K562 (cell line): ENCODE measurements around the gene SCYL1. TPM values are rescaled to one million over a fixed set of nuclear protein-coding genes. Genes with fewer than 3 reads are reported as not detected.
A peak's percentile ranks its signal among the peaks of the same experiment; 100 is the strongest.

Experiments used
- ATAC-seq: fragments of 200-7000 bp; cut with Tn5 transposase; 3 replicates; pipeline ENCODE4 v1.9.1; 2020; ENCODE audit warnings: moderate library complexity
- BruUV-seq: library from RNA; stranded (reverse); fragments of 400-500 nt; replicated peaks from 2 replicates; lab custom pipeline; 2021; lab: Mats Ljungman, UMichigan
- CTCF ChIA-PET: fragments of 300-600 bp; formaldehyde crosslinking; extraction: SDS; loops from one replicate; lab custom pipeline; 2021; ENCODE audit warnings: low intra/inter-chr PET ratio; lab: Yijun Ruan, JAX
- POLR2A ChIA-PET: fragments of 300-600, 350-650 bp; sonication (Branson Sonifier 250); formaldehyde crosslinking; extraction: SDS; loops from one replicate; lab custom pipeline; 2021; ENCODE audit warnings: antibody characterized with exemption, inconsistent platforms; lab: Yijun Ruan, JAX
- DNase-seq, 4 experiments: peaks; one replicate each; pipeline versions ENCODE4 v3.0.0 to v3.0.0-alpha.2; 2011 to 2018; ENCODE audit warnings: low spot score in 3 of 4, mixed read lengths in 3 of 4; ENCODE audit errors: extremely low read depth in 1 of 4
- FAIRE-seq: peaks from 2 replicates; lab custom pipeline; 2011; peaks lifted over from hg19 to GRCh38; lab: Jason Lieb, UNC
- H2AFZ ChIP-seq: 2 replicates; pipeline ENCODE4 v1.6.0; 2011; ENCODE audit warnings: low read depth, low read length, control low read depth, inconsistent platforms
- H3K27ac ChIP-seq: fragments of 200-600 bp; 3 replicates; pipeline ENCODE4 v1.8.0; 2011; ENCODE audit warnings: low read depth, mild to moderate bottlenecking, control low read depth, inconsistent platforms, low read length, moderate library complexity, mixed read lengths; ENCODE audit errors: extremely low read depth
- H3K27me3 ChIP-seq, 2 experiments: fragments of 300-600 bp in 1 of 2; 2 replicates in 1 of 2; 3 replicates in 1 of 2; pipeline versions ENCODE4 v1.6.0 to v1.8.0; 2011; ENCODE audit warnings: inconsistent platforms in 2 of 2, low read length in 2 of 2, mild to moderate bottlenecking in 1 of 2, mixed read lengths in 1 of 2, moderate library complexity in 1 of 2; ENCODE audit not compliant: control insufficient read depth in 2 of 2, insufficient read depth in 2 of 2
- H3K36me3 ChIP-seq: fragments of 300-600 bp; 3 replicates; pipeline ENCODE4 v1.8.0; 2011; ENCODE audit warnings: mild to moderate bottlenecking, low read length, inconsistent platforms; ENCODE audit not compliant: control insufficient read depth, insufficient read depth
- H3K4me1 ChIP-seq, 2 experiments: fragments of 200-600 bp in 1 of 2; replicated peaks in 1 of 2; 2 replicates in 1 of 2; 3 replicates in 1 of 2; pipeline versions ENCODE4 v1.5.1 to v1.8.0; 2011; ENCODE audit warnings: inconsistent platforms in 2 of 2, low read length in 2 of 2, mild to moderate bottlenecking in 1 of 2, mixed read lengths in 1 of 2, moderate library complexity in 1 of 2; ENCODE audit not compliant: control insufficient read depth in 2 of 2, insufficient read depth in 2 of 2
- H3K4me2 ChIP-seq: 2 replicates; pipeline ENCODE4 v1.6.1; 2011; ENCODE audit warnings: low read length, control low read depth, inconsistent platforms, mixed read lengths; ENCODE audit not compliant: insufficient read depth
- H3K4me3 ChIP-seq: fragments of 200-600 bp; sonication (generic), shearing (Covaris generic); 2 replicates; pipeline ENCODE4 v1.5.1; 2016; ENCODE audit warnings: control low read depth, inconsistent platforms
- H3K79me2 ChIP-seq: fragments of 200-600 bp; 3 replicates; pipeline ENCODE4 v1.8.0; 2011; ENCODE audit warnings: low read length, inconsistent platforms; ENCODE audit not compliant: control insufficient read depth, insufficient read depth
- H3K9ac ChIP-seq, 2 experiments: 2 replicates each; pipeline versions ENCODE4 v1.6.0 to v1.6.1; 2011; ENCODE audit warnings: low read depth in 2 of 2, low read length in 2 of 2, control low read depth in 1 of 2, inconsistent platforms in 1 of 2, mild to moderate bottlenecking in 1 of 2, mixed read lengths in 1 of 2; ENCODE audit not compliant: insufficient read depth in 1 of 2
- H3K9me1 ChIP-seq: one replicate; pipeline ENCODE4 v1.6.0; 2011; ENCODE audit warnings: inconsistent platforms, mild to moderate bottlenecking, low read length, moderate library complexity; ENCODE audit not compliant: control insufficient read depth, insufficient read depth
- H3K9me3 ChIP-seq: replicated peaks from 2 replicates; pipeline ENCODE4 v1.5.1; 2011; ENCODE audit warnings: low read depth, low read length, inconsistent platforms; ENCODE audit not compliant: control insufficient read depth, insufficient read depth
- H4K20me1 ChIP-seq: replicated peaks from 2 replicates; pipeline ENCODE4 v1.6.1; 2011; ENCODE audit warnings: low read length, inconsistent platforms, mixed read lengths; ENCODE audit not compliant: control insufficient read depth, insufficient read depth
- BCOR ChIP-seq: fragments of 450-650 bp; IDR thresholded peaks from 2 replicates; pipeline ENCODE4 v1.6.1; 2016
- CTCF ChIP-seq, 3 experiments: IDR thresholded peaks in 2 of 3; conservative IDR thresholded peaks in 1 of 3; 2 replicates each; pipeline ENCODE4 v1.5.1; 2011 to 2012; ENCODE audit warnings: low read length in 3 of 3, mild to moderate bottlenecking in 3 of 3, control low read depth in 2 of 3, improper control_type of control experiment in 1 of 3, inconsistent platforms in 1 of 3, low read depth in 1 of 3, mixed read lengths in 1 of 3, moderate library complexity in 1 of 3; ENCODE audit not compliant: insufficient read depth in 2 of 3
- FIP1L1 ChIP-seq: fragments of 200-400 bp; formaldehyde crosslinking; IDR thresholded peaks from 2 replicates; pipeline ENCODE4 v1.6.1; 2018; ENCODE audit warnings: mild to moderate bottlenecking, low read depth, low read length; ENCODE audit not compliant: poor library complexity, severe bottlenecking
- GTF2F1 ChIP-seq: IDR thresholded peaks from 2 replicates; pipeline ENCODE4 v1.6.1; 2011; ENCODE audit warnings: low read depth, low read length, improper control_type of control experiment
- HMGXB4 ChIP-seq: sonication (generic); formaldehyde crosslinking; IDR thresholded peaks from 2 replicates; pipeline ENCODE4 v1.8.1; 2023; ENCODE audit warnings: mild to moderate bottlenecking, missing genetic modification reagents
- MTA3 ChIP-seq: fragments of 450-650 bp; formaldehyde crosslinking; IDR thresholded peaks from 2 replicates; pipeline ENCODE4 v1.6.1; 2017; ENCODE audit warnings: mild to moderate bottlenecking, borderline replicate concordance
- PHF20 ChIP-seq: fragments of 450-650 bp; IDR thresholded peaks from 2 replicates; pipeline ENCODE4 v1.6.1; 2018; ENCODE audit not compliant: partially characterized antibody
- POLR2AphosphoS5 ChIP-seq: IDR thresholded peaks from 2 replicates; pipeline ENCODE4 v1.6.1; 2011; ENCODE audit warnings: mild to moderate bottlenecking, low read depth, low read length, moderate library complexity; ENCODE audit not compliant: control insufficient read depth, insufficient read depth
- SMAD1 ChIP-seq: fragments of 150-350 bp; IDR thresholded peaks from 2 replicates; pipeline ENCODE4 v1.6.1; 2014; ENCODE audit warnings: low read length, low read depth; ENCODE audit not compliant: partially characterized antibody
- SREBF1 ChIP-seq: fragments of 150-350 bp; IDR thresholded peaks from 2 replicates; pipeline ENCODE4 v1.6.1; 2014; ENCODE audit warnings: antibody characterized with exemption, low read depth, low read length, borderline replicate concordance
- ZFX ChIP-seq: sonication (generic); formaldehyde crosslinking; IDR thresholded peaks from 2 replicates; pipeline ENCODE4 v1.8.0; 2022; ENCODE audit warnings: mild to moderate bottlenecking, missing genetic modification reagents, moderate library complexity
- ZNF175 ChIP-seq: fragments of 200-800 bp; sonication (Bioruptor generic); IDR thresholded peaks from 2 replicates; pipeline ENCODE4 v1.6.1; 2016; ENCODE audit warnings: low read depth, mild to moderate bottlenecking, missing genetic modification characterization, missing compliant biosample characterization
- ZNF197 ChIP-seq: fragments of 200-800 bp; sonication (Bioruptor generic); IDR thresholded peaks from 2 replicates; pipeline ENCODE4 v1.6.1; 2016; ENCODE audit warnings: low read depth, missing genetic modification characterization, missing compliant biosample characterization
- ZNF583 ChIP-seq: fragments of 250-450 bp; sonication (Bioruptor Pico); IDR thresholded peaks from 2 replicates; pipeline ENCODE4 v1.4.0; 2020
- ZNF644 ChIP-seq: fragments of 200-800 bp; sonication (Bioruptor generic); IDR thresholded peaks from 2 replicates; pipeline ENCODE4 v1.6.1; 2016; ENCODE audit warnings: low read depth, missing genetic modification characterization, missing compliant biosample characterization
- ZNF766 ChIP-seq: fragments of 200-800 bp; sonication (Bioruptor generic); conservative IDR thresholded peaks from 2 replicates; pipeline ENCODE4 v1.6.1; 2016; ENCODE audit warnings: missing genetic modification characterization, missing compliant biosample characterization
- ZNF780A ChIP-seq: fragments of 250-450 bp; sonication (Bioruptor Pico); IDR thresholded peaks from 2 replicates; pipeline ENCODE4 v1.5.0; 2021; ENCODE audit warnings: mild to moderate bottlenecking
- WGBS: fragments of 100-300 bp; shearing (Covaris generic); methylation state at CpG from one replicate; pipeline ENCODE4 v1.1.6; 2016; ENCODE audit warnings: low coverage, mixed read lengths; ENCODE audit not compliant: insufficient coverage; ENCODE audit errors: missing lambda C conversion rate; 5-methylcytosine and 5-hydroxymethylcytosine counted together
- in situ Hi-C: fragments of 300-500 bp; cut with MboI; formaldehyde crosslinking; loops from 4 replicates; pipeline ENCODE4 v1.15.0; 2018; ENCODE audit warnings: inconsistent platforms, mixed read lengths
- intact Hi-C: fragments of 100-400 bp; cut with micrococcal nuclease; formaldehyde crosslinking; loops from 2 replicates; pipeline ENCODE4 v1.14.2; 2022
- polyA plus RNA-seq, 8 experiments: library from polyadenylated mRNA; depleted of rRNA in 4 of 8; stranded (reverse) in 5 of 8; unstranded in 3 of 8; fragments of >200 nt; fragmentation: Nextera tagmentation in 2 of 8; fragmentation: Illumina TruSeq in 1 of 8; extraction: Ambion mirVana in 2 of 8; extraction: Trizol in 1 of 8; gene quantifications; 2 replicates each; pipeline versions ENCODE4 v1.2.1 to v1.2.3, GENCODE V29; 2011 to 2014; ENCODE audit warnings: inconsistent platforms in 1 of 8, missing spikeins in 1 of 8
- total RNA-seq, 7 experiments: library from RNA; depleted of rRNA in 6 of 7; stranded (reverse); fragments of >200 nt in 6 of 7; fragmentation: Illumina TruSeq in 2 of 7; extraction: Trizol in 2 of 7; gene quantifications; 2 replicates each; pipeline versions ENCODE4 v1.2.1 to v1.2.3, GENCODE V29; 2011 to 2021; ENCODE audit warnings: low replicate concordance in 1 of 7

The SCYL1 gene
- total and polyA plus RNA-seq, 9 of the 15 experiments (the other 6 are each of a cell fraction or from before 2014, with no cell fraction given), result 1.9 to 145 (median 57.6) TPM

GRCh38 chr11:65479184-65480145, 45.4 kb upstream of the SCYL1 start:
- intact Hi-C loops, result no loop called here
- ATAC-seq, result peak; percentile 37
- Histone ChIP-seq H3K9ac (peak overlapping the region; percentile 90 to 100), H3K79me2 (peaks cover 62% of the 10 kb centered on the region), H4K20me1 (no peaks in the 10 kb centered on the region), H3K9me3 (no peaks in the 10 kb centered on the region), H3K4me3 (peak overlapping the region; percentile 93), H3K36me3 (peaks cover 9% of the 10 kb centered on the region; the same call in 1 of the 3 replicates), H3K4me2 (peak overlapping the region; percentile 98), H3K4me1 (peaks cover 39 to 62% of the 10 kb centered on the region in 2 experiments), H2AFZ (peak overlapping the region; percentile 70), H3K9me1 (no peaks in the 10 kb centered on the region), H3K27ac (peak overlapping the region; percentile 99), H3K27me3 (no peaks in the 10 kb centered on the region)
- ChIA-PET CTCF (no interaction called here), POLR2A (interaction anchor here (0.6 to 26.0 kb wide), 15 partner anchors 10 to 483 kb away, joined by 3 to 2118 read pairs (median 4); partner anchors contain the start of genes MALAT1 and NEAT1)
- DNase-seq, result peak in 1 of 4 experiments; percentile 74
- in situ Hi-C loops, result no loop called here
- FAIRE-seq, result peak; percentile 76
- WGBS, result 9% methylated on average over 11 of the region's 11 CpGs
- TSS peak; percentile 83 for BruUV-seq
- TF ChIP-seq ZNF175 (CRISPR knock-in tag) (peak; percentile 28; the same call in 1 of the 2 replicates), ZFX (CRISPR knock-in tag) (peak; percentile 44), ZNF197 (CRISPR knock-in tag) (no peak), ZNF766 (CRISPR knock-in tag) (no peak), POLR2AphosphoS5 (0 out of 2 replicates have a peak, but pooled peaks have one; percentile 22), HMGXB4 (CRISPR knock-in tag) (0 out of 2 replicates have a peak, but pooled peaks have one; percentile 10), SREBF1 (0 out of 2 replicates have a peak, but pooled peaks have one; percentile 11), ZNF644 (peak; percentile 52; the same call in 1 of the 2 replicates), MTA3 (no peak), BCOR (0 out of 2 replicates have a peak, but pooled peaks have one; percentile 25), FIP1L1 (no peak), PHF20 (no peak), ZNF583 (peak; percentile 14; the same call in 1 of the 2 replicates), ZNF780A (CRISPR knock-in tag) (no peak), GTF2F1 (no peak), SMAD1 (peak; percentile 32), CTCF (IDR thresholded peaks at IDR 0.05 in 2 of 3, conservative IDR thresholded peaks at IDR 0.05 in 1 of 3; ENCODE audit: insufficient read depth in 2 of 3, low read depth in 1 of 3, low read length in 3 of 3) (peak; percentile 54 to 67 (median 65))
